Lower lobe of right lung (tissue), 2 donors: Measurements from ENCODE around the gene NCKAP5. TPM values are rescaled to one million over a fixed set of nuclear protein-coding genes. Genes with fewer than 3 reads are reported as not detected.

Source experiments
- ATAC-seq, 2 donors: fragments of 200-7000 bp; cut with Tn5 transposase; one replicate each; pipeline ENCODE4 v1.9.1; 2020 to 2022; ENCODE audit warnings: mild to moderate bottlenecking in 2 of 2, moderate library complexity in 2 of 2
- DNase-seq: peaks from one replicate; pipeline ENCODE4 v3.0.0-alpha.2; 2020
- H3K27ac ChIP-seq: fragments of 200-600 bp; one replicate; pipeline ENCODE4 v1.8.0; 2022
- H3K27me3 ChIP-seq: fragments of 200-600 bp; one replicate; pipeline ENCODE4 v1.8.0; 2022; ENCODE audit warnings: low read depth
- H3K36me3 ChIP-seq: fragments of 200-600 bp; one replicate; pipeline ENCODE4 v1.8.0; 2022; ENCODE audit warnings: mild to moderate bottlenecking
- H3K4me1 ChIP-seq: fragments of 200-600 bp; one replicate; pipeline ENCODE4 v1.8.0; 2022
- H3K4me3 ChIP-seq: fragments of 200-600 bp; one replicate; pipeline ENCODE4 v1.8.0; 2022; ENCODE audit warnings: mild to moderate bottlenecking
- H3K9me3 ChIP-seq: fragments of 200-600 bp; one replicate; pipeline ENCODE4 v1.8.0; 2022
- CTCF ChIP-seq: fragments of 200-600 bp; IDR thresholded peaks from one replicate; pipeline ENCODE4 v1.8.0; 2022; ENCODE audit warnings: antibody characterized with exemption, mild to moderate bottlenecking
- intact Hi-C: fragments of 100-400 bp; cut with DNase I; formaldehyde crosslinking; loops from one replicate; pipeline ENCODE4 v1.11.0; 2022
- total RNA-seq: library from RNA; stranded (reverse); fragmentation: NEBNext Ultra II Directional; extraction: Animal tissue kit (Norgen Biotek cat#: 25700); gene quantifications from one replicate; pipeline ENCODE4 v1.2.1, GENCODE V29; 2021
- donor health status: DM: no; HTN: yes; CAD: no; lungs with severe emphysema.

Gene NCKAP5
- total RNA-seq, 1 donor from 2014 or later: 34.6 TPM

- Histone ChIP-seq H3K9me3 (no peaks in the 10 kb centered on the region), H3K4me1 (no peaks in the 10 kb centered on the region), H3K27ac (no peak overlapping the region), H3K4me3 (no peak overlapping the region), H3K36me3 (no peaks in the 10 kb centered on the region), H3K27me3 (no peaks in the 10 kb centered on the region)
- DNase-seq (no peak), ATAC-seq (no peak)
- intact Hi-C loops: no loop called here
- TF ChIP-seq CTCF: no peak
Measured at GRCh38 chr2:132760405-132760804, 807.9 kb downstream of the NCKAP5 start.

- Histone ChIP-seq H3K4me3 (no peak overlapping the region), H3K27me3 (no peaks in the 10 kb centered on the region), H3K4me1 (no peaks in the 10 kb centered on the region), H3K27ac (no peak overlapping the region), H3K9me3 (no peaks in the 10 kb centered on the region), H3K36me3 (no peaks in the 10 kb centered on the region)
- intact Hi-C loops: no loop called here
- DNase-seq (no peak), ATAC-seq (no peak)
- no peak for TF ChIP-seq CTCF
Measured at GRCh38 chr2:132758995-132759394, 809.3 kb downstream of the NCKAP5 start.

- Histone ChIP-seq H3K4me3 (no peak overlapping the region), H3K27ac (no peak overlapping the region), H3K36me3 (no peaks in the 10 kb centered on the region), H3K4me1 (no peaks in the 10 kb centered on the region), H3K27me3 (no peaks in the 10 kb centered on the region), H3K9me3 (no peaks in the 10 kb centered on the region)
- TF ChIP-seq CTCF: no peak
- DNase-seq (no peak), ATAC-seq (no peak)
- intact Hi-C loops: no loop called here
Measured at GRCh38 chr2:132757676-132758075, 810.6 kb downstream of the NCKAP5 start.

- TF ChIP-seq CTCF: no peak
- Histone ChIP-seq H3K4me1 (no peaks in the 10 kb centered on the region), H3K9me3 (no peaks in the 10 kb centered on the region), H3K27ac (no peak overlapping the region), H3K27me3 (no peaks in the 10 kb centered on the region), H3K36me3 (no peaks in the 10 kb centered on the region), H3K4me3 (no peak overlapping the region)
- ATAC-seq (no peak), DNase-seq (no peak)
- intact Hi-C loops: no loop called here
Measured at GRCh38 chr2:132757002-132757589, 811.2 kb downstream of the NCKAP5 start.

- H3K9me3 ChIP-seq: no peaks in the 10 kb centered on the region
- no peak overlapping the region for H3K4me3 ChIP-seq
- H3K36me3 ChIP-seq: no peaks in the 10 kb centered on the region
- H3K27ac ChIP-seq: no peak overlapping the region
- ATAC-seq (no peak), DNase-seq (no peak)
- H3K27me3 ChIP-seq: no peaks in the 10 kb centered on the region
- intact Hi-C loops: no loop called here
- TF ChIP-seq CTCF: no peak
- no peaks in the 10 kb centered on the region for H3K4me1 ChIP-seq
Measured at GRCh38 chr2:132754867-132755472, 813.3 kb downstream of the NCKAP5 start.
